MM.1S (cell line): ENCODE measurements around the gene DCAF16.

Source experiments
- DNase-seq: peaks from one replicate; pipeline ENCODE4 v3.0.0-alpha.2; 2015
- H2AFZ ChIP-seq: fragments of 300-600 bp; sonication (generic); 2 replicates; pipeline ENCODE4 v1.6.0; 2016; ENCODE audit warnings: antibody characterized with exemption, low read length
- H3F3A ChIP-seq: fragments of 300-600 bp; sonication (generic); 2 replicates; pipeline ENCODE4 v1.6.1; 2016; ENCODE audit warnings: mild to moderate bottlenecking, antibody characterized with exemption, low read length, moderate library complexity, mixed read lengths; ENCODE audit not compliant: insufficient read depth
- H3K27ac ChIP-seq: fragments of 300-600 bp; sonication (generic); 2 replicates; pipeline ENCODE4 v1.5.1; 2016; ENCODE audit warnings: mild to moderate bottlenecking, low read length
- H3K27me3 ChIP-seq: fragments of 300-600 bp; sonication (generic); replicated peaks from 2 replicates; pipeline ENCODE4 v1.6.0; 2016; ENCODE audit warnings: low read length; ENCODE audit not compliant: insufficient read depth
- H3K36me3 ChIP-seq: fragments of 300-600 bp; sonication (generic); replicated peaks from 2 replicates; pipeline ENCODE4 v1.6.1; 2016; ENCODE audit warnings: mild to moderate bottlenecking, low read length, mixed read lengths; ENCODE audit not compliant: insufficient read depth
- H3K4me1 ChIP-seq: fragments of 300-600 bp; sonication (generic); 2 replicates; pipeline ENCODE4 v1.6.1; 2016; ENCODE audit warnings: low read length, mixed read lengths
- H3K4me2 ChIP-seq: fragments of 300-600 bp; sonication (generic); 2 replicates; pipeline ENCODE4 v1.6.0; 2016; ENCODE audit warnings: low read depth, low read length
- H3K4me3 ChIP-seq: fragments of 300-600 bp; sonication (generic); 2 replicates; pipeline ENCODE4 v1.5.1; 2016; ENCODE audit warnings: low read length, mixed read lengths
- H3K79me2 ChIP-seq: fragments of 300-600 bp; sonication (generic); 2 replicates; pipeline ENCODE4 v1.6.1; 2016; ENCODE audit warnings: mixed run types, low read length, mixed read lengths
- H3K9ac ChIP-seq: fragments of 300-600 bp; sonication (generic); 2 replicates; pipeline ENCODE4 v1.6.1; 2016; ENCODE audit warnings: low read length, mixed read lengths
- H3K9me2 ChIP-seq: fragments of 300-600 bp; sonication (generic); replicated peaks from 2 replicates; pipeline ENCODE4 v1.6.1; 2016; ENCODE audit warnings: mild to moderate bottlenecking, low read length, mixed read lengths; ENCODE audit not compliant: insufficient read depth
- H3K9me3 ChIP-seq: fragments of 300-600 bp; sonication (generic); replicated peaks from 2 replicates; pipeline ENCODE4 v1.6.1; 2016; ENCODE audit warnings: mild to moderate bottlenecking, low read length, mixed read lengths; ENCODE audit not compliant: insufficient read depth
- H4K20me1 ChIP-seq: fragments of 300-600 bp; sonication (generic); 2 replicates; pipeline ENCODE4 v1.6.1; 2016; ENCODE audit warnings: mild to moderate bottlenecking, low read length, moderate library complexity, mixed read lengths; ENCODE audit not compliant: insufficient read depth
- EZH2 ChIP-seq: fragments of 300-600 bp; sonication (generic); optimal IDR thresholded peaks from 2 replicates; pipeline ENCODE3; 2017; ENCODE audit warnings: low read depth, mild to moderate bottlenecking, antibody characterized with exemption, low read length, mixed read lengths
- EZH2phosphoT487 ChIP-seq: fragments of 300-600 bp; sonication (generic); IDR thresholded peaks from 2 replicates; pipeline ENCODE4 v1.6.1; 2018; ENCODE audit warnings: antibody characterized with exemption, low read length
- TF ChIP-seq, protein P1 (sequence below): fragments of 300-600 bp; sonication (generic); IDR thresholded peaks from 2 replicates; pipeline ENCODE4 v1.5.1; 2016; ENCODE audit warnings: antibody characterized with exemption, low read length, mixed read lengths

DCAF16 gene

DNA sequence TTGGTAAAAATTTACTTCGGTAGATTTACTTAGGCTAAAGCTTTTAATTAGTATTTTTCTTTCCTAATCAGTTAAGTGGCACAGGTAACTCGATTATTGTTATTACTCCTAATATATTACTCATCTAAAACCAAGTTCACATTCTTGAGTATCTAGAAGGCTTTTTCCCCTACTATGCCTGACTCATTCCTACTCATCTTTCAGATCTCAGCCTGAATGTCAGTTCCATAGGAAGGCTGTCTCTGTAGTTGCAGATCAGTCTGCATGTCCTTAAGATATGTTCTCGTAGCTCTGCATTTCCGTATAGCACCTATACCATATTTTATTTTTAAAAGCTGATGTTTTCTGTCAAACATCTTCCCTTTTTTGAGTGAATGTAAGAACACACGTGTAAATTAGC, 23.2 kb downstream of the DCAF16 start:
- no peak overlapping the region for H3K4me2 ChIP-seq

DNA sequence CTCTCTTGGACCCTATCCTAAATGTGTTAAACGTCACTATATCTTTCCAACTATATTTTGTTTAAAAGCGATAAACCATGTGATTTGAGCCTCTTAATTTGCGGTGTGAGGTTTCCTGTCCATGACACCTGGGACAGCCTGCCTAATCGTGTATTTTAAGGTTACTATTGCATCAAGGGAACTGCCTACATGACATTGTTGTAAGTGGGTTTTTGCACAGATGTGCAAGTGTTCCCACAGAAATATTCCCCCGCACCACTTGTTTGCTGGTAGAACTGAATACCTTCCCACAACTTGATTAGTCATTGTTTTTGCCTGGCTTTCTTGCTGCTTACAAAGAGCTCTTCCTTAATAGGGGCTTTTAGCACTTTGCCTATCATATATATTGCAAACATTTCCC, 24.0 kb downstream of the DCAF16 start:
- Histone ChIP-seq H4K20me1 (no peaks in the 10 kb centered on the region), H3F3A (no peaks in the 10 kb centered on the region)

More for the DNA sequence above, 23.2 kb downstream of the DCAF16 start:
- no peaks in the 10 kb centered on the region for H3K36me3 ChIP-seq
- H3K27me3 ChIP-seq: no peaks in the 10 kb centered on the region
- no peak overlapping the region for H3K4me3 ChIP-seq
- H3F3A ChIP-seq: no peaks in the 10 kb centered on the region
- H3K9me3 ChIP-seq: no peaks in the 10 kb centered on the region
- no peaks in the 10 kb centered on the region for H4K20me1 ChIP-seq
- H3K4me1 ChIP-seq: peaks cover 4% of the 10 kb centered on the region; the same call in 1 of the 2 replicates
- H3K79me2 ChIP-seq: no peaks in the 10 kb centered on the region
- H3K9me2 ChIP-seq: no peaks in the 10 kb centered on the region
- no peak overlapping the region for H3K9ac ChIP-seq
- DNase-seq: no peak
- TF ChIP-seq, protein P1, sequence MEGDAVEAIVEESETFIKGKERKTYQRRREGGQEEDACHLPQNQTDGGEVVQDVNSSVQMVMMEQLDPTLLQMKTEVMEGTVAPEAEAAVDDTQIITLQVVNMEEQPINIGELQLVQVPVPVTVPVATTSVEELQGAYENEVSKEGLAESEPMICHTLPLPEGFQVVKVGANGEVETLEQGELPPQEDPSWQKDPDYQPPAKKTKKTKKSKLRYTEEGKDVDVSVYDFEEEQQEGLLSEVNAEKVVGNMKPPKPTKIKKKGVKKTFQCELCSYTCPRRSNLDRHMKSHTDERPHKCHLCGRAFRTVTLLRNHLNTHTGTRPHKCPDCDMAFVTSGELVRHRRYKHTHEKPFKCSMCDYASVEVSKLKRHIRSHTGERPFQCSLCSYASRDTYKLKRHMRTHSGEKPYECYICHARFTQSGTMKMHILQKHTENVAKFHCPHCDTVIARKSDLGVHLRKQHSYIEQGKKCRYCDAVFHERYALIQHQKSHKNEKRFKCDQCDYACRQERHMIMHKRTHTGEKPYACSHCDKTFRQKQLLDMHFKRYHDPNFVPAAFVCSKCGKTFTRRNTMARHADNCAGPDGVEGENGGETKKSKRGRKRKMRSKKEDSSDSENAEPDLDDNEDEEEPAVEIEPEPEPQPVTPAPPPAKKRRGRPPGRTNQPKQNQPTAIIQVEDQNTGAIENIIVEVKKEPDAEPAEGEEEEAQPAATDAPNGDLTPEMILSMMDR: no peak
- TF ChIP-seq EZH2: no peak
- TF ChIP-seq EZH2phosphoT487: no peak
- H2AFZ ChIP-seq: no peak overlapping the region
- H3K27ac ChIP-seq: no peak overlapping the region

DNA sequence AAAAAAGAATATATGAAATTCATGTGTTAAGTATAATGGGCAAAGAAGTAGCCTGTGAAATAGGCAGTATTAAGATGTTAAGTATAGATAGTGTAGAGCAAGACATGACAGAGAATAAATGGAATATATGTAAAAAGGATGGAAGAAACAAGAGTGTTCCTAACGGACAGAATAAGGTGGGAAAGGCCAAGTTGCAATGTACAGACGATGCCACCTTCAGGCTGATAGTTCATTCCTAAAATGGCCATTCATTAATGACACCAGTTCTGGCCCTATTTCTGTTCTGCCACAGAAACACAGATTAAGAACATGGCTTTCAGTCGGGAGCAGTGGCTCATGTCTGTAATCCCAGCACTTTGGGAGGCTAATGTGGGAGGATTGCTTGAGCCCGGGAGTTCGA, 24.7 kb downstream of the DCAF16 start:
- H2AFZ ChIP-seq: no peak overlapping the region
- H3K4me2 ChIP-seq: no peak overlapping the region
- H3K4me1 ChIP-seq: peaks cover 4% of the 10 kb centered on the region; the same call in 1 of the 2 replicates
- H3K9me2 ChIP-seq: no peaks in the 10 kb centered on the region
- H3F3A ChIP-seq: no peaks in the 10 kb centered on the region
- no peaks in the 10 kb centered on the region for H3K79me2 ChIP-seq
- H3K27ac ChIP-seq: no peak overlapping the region
- no peaks in the 10 kb centered on the region for H3K27me3 ChIP-seq
- TF ChIP-seq, protein P1: no peak
- TF ChIP-seq EZH2phosphoT487: no peak
- TF ChIP-seq EZH2: no peak
- DNase-seq: no peak
- H3K9me3 ChIP-seq: no peaks in the 10 kb centered on the region
- H3K9ac ChIP-seq: no peak overlapping the region
- H3K36me3 ChIP-seq: no peaks in the 10 kb centered on the region
- no peaks in the 10 kb centered on the region for H4K20me1 ChIP-seq
- H3K4me3 ChIP-seq: no peak overlapping the region

More for the DNA sequence above, 24.0 kb downstream of the DCAF16 start:
- no peak overlapping the region for H3K27ac ChIP-seq
- H3K36me3 ChIP-seq: no peaks in the 10 kb centered on the region
- TF ChIP-seq EZH2phosphoT487: no peak
- TF ChIP-seq, protein P1: no peak
- no peak for TF ChIP-seq EZH2
- no peak overlapping the region for H2AFZ ChIP-seq
- no peaks in the 10 kb centered on the region for H3K79me2 ChIP-seq
- no peak overlapping the region for H3K4me3 ChIP-seq
- DNase-seq: no peak
- no peaks in the 10 kb centered on the region for H3K27me3 ChIP-seq
- H3K4me2 ChIP-seq: no peak overlapping the region
- no peaks in the 10 kb centered on the region for H3K9me3 ChIP-seq
- H3K9me2 ChIP-seq: no peaks in the 10 kb centered on the region
- H3K9ac ChIP-seq: no peak overlapping the region
- H3K4me1 ChIP-seq: peaks cover 4% of the 10 kb centered on the region; the same call in 1 of the 2 replicates
